Ishikawa (cell line): ENCODE measurements around the gene MACROD2.

ENCODE experiments used
- CEBPB ChIP-seq: IDR thresholded peaks from 2 replicates; pipeline ENCODE4 v1.6.1; 2012
- CREB1 ChIP-seq: IDR thresholded peaks from 2 replicates; pipeline ENCODE4 v1.6.1; 2012; ENCODE audit warnings: low read depth
- EGR1 ChIP-seq: IDR thresholded peaks from 2 replicates; pipeline ENCODE4 v1.6.1; 2012
- EP300 ChIP-seq: IDR thresholded peaks from 2 replicates; pipeline ENCODE4 v1.6.1; 2012; ENCODE audit warnings: borderline replicate concordance
- FOXM1 ChIP-seq: IDR thresholded peaks from 2 replicates; pipeline ENCODE4 v1.6.1; 2012; ENCODE audit warnings: low read depth, borderline replicate concordance
- NFIC ChIP-seq: IDR thresholded peaks from 2 replicates; pipeline ENCODE4 v1.6.1; 2012
- RAD21 ChIP-seq: IDR thresholded peaks from 2 replicates; pipeline ENCODE4 v1.6.1; 2012; ENCODE audit warnings: low read depth
- REST ChIP-seq: IDR thresholded peaks from 2 replicates; pipeline ENCODE4 v1.6.1; 2012; ENCODE audit warnings: low read depth, mild to moderate bottlenecking
- TAF1 ChIP-seq: IDR thresholded peaks from 2 replicates; pipeline ENCODE4 v1.6.1; 2012; ENCODE audit warnings: low read depth, mild to moderate bottlenecking
- TCF12 ChIP-seq: IDR thresholded peaks from 2 replicates; pipeline ENCODE4 v1.6.1; 2012; ENCODE audit warnings: low read depth
- TEAD4 ChIP-seq: IDR thresholded peaks from 2 replicates; pipeline ENCODE4 v1.6.1; 2012
- USF1 ChIP-seq: IDR thresholded peaks from 2 replicates; pipeline ENCODE4 v1.6.1; 2012
- YY1 ChIP-seq: IDR thresholded peaks from 2 replicates; pipeline ENCODE4 v1.6.1; 2012; ENCODE audit warnings: low read depth
- ZBTB7A ChIP-seq: IDR thresholded peaks from 2 replicates; pipeline ENCODE4 v1.6.1; 2012; ENCODE audit warnings: low read depth
- TF ChIP-seq, protein P1 (sequence below): IDR thresholded peaks from 2 replicates; pipeline ENCODE4 v1.6.1; 2012

The MACROD2 gene

GRCh38 chr20:14612391-14612790, 617.1 kb downstream of the MACROD2 start:
- peak; percentile 76; the same call in 1 of the 2 replicates for TF ChIP-seq CEBPB
- TF ChIP-seq EGR1: no peak
- no peak for TF ChIP-seq RAD21
- no peak for TF ChIP-seq TCF12

GRCh38 chr20:14616003-14616402, 620.7 kb downstream of the MACROD2 start:
- TF ChIP-seq CEBPB (no peak), FOXM1 (no peak), EP300 (no peak), CREB1 (no peak), YY1 (no peak), NFIC (no peak)
- TF ChIP-seq, protein P1, sequence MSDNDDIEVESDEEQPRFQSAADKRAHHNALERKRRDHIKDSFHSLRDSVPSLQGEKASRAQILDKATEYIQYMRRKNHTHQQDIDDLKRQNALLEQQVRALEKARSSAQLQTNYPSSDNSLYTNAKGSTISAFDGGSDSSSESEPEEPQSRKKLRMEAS: no peak

GRCh38 chr20:14617123-14617522, 621.8 kb downstream of the MACROD2 start:
- TF ChIP-seq EGR1 (no peak), TCF12 (no peak), REST (no peak)

- no peak for TF ChIP-seq TCF12
- TF ChIP-seq FOXM1: no peak
- TF ChIP-seq YY1: no peak
- no peak for TF ChIP-seq EGR1
Observed at GRCh38 chr20:14619411-14619810, 624.1 kb downstream of the MACROD2 start.

GRCh38 chr20:14622796-14623195, 627.5 kb downstream of the MACROD2 start:
- TF ChIP-seq REST (no peak), RAD21 (no peak), CEBPB (no peak), EP300 (no peak), TAF1 (no peak), USF1 (no peak)
- TF ChIP-seq, protein P1: no peak

- TF ChIP-seq EP300 (no peak), TEAD4 (no peak), FOXM1 (no peak), YY1 (no peak), REST (no peak), ZBTB7A (no peak), EGR1 (no peak), RAD21 (no peak), TAF1 (no peak), CEBPB (no peak), TCF12 (no peak), CREB1 (no peak), NFIC (no peak), USF1 (no peak)
- TF ChIP-seq, protein P1: no peak
Observed at GRCh38 chr20:14631011-14631410, 635.7 kb downstream of the MACROD2 start.
